Measurements from ENCODE around the gene CETN2.

- TF ChIP-seq EZH2 (IDR thresholded peaks at IDR 0.05; ENCODE audit: insufficient read depth, poor library complexity, severe bottlenecking): no peak
- TF ChIP-seq EZH2phosphoT487 (IDR thresholded peaks at IDR 0.05; ENCODE audit: insufficient read depth, low read depth): no peak
These were observed 30.6 kb upstream of the CETN2 start for GRCh38 chrX:152861116-152861515.

Data from GM23248 (cell line).